DND-41 (cell line): ENCODE data around the gene CERS6.

Source experiments
- CTCF ChIP-seq: IDR thresholded peaks from 2 replicates; pipeline ENCODE4 v1.5.1; 2012; ENCODE audit warnings: borderline replicate concordance, low read length, moderate library complexity, mild to moderate bottlenecking; ENCODE audit not compliant: poor library complexity, severe bottlenecking; ENCODE audit errors: extremely low read depth
- EZH2 ChIP-seq: IDR thresholded peaks from 3 replicates; pipeline ENCODE4 v1.6.1; 2012; ENCODE audit warnings: borderline replicate concordance, low read depth, mild to moderate bottlenecking, moderate library complexity, low read length, inconsistent platforms; ENCODE audit not compliant: severe bottlenecking

DNA sequence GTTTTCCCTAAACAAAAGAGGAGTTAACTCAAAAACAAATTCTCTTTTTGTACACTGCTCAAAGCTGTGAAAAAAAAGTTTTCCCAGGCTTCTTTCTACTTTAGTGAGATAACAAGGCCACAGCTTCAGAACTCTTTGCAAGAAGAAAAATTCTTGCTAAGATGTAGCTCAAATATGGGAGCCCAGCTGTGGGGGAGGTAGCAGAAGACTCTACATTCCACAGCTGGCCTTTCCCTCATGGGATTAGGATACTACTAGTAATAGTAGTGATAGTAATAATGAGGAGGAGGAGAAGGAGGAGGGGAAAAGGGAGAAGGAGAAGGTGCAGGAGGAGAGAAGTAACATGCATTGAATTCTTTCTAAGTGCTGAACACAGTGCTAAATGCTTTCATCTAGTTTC, 19.2 kb upstream of the CERS6 start:
- TF ChIP-seq CTCF = no peak
- TF ChIP-seq EZH2 = no peak
